ENCODE data around the gene SLC17A7. TPM values are rescaled to one million over a fixed set of nuclear protein-coding genes. Genes with fewer than 3 reads are reported as not detected.

The SLC17A7 gene
- total RNA-seq, 2 experiments from 2014 or later = not detected

DNA sequence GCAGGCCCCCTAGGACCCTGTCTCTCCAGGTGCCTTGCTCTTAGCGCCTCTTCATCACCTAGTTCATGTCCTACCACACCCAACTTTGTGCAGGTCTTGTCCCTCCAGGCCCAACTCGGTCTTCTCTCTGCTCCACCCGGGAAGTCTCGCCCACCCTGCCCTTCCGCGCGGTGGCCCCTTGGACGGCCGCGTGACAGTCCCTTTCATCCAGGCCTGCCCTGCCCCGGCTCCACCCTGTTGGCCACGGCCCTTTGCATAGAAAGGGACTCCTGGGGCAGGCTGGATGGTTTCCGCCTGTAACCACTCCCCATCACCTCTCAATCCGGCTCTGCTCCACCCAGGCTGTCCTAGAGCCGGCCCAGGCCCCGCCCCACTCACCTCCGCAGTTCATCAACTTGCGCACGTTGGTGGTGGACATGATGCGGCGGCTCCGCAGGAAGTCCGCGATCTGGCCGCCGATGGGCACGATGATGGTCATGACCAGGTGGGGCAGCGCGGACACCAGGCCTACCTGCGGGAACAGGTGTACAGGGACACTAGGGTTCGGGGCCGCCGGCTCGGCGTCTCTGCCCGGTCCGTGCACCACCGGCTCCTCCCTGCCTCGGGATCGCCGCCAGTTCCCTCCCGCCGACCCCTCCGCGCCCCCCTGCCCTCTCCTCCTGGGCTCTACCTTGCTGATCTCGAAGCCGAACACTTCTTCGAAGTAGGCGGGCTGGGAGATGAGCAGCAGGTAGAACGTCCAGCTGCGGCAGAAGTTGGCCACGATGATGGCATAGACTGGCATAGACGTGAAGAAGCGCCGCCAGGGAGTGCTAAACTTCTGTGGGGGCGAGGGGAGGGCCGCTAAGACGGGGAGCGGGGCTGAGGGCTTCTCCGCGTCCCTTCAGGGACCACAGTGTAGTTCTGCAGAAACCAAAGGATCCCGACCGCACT, 8.9 kb downstream of the SLC17A7 start:
- H3K9me3 ChIP-seq (ENCODE audit: control insufficient read depth in 1 of 2, insufficient read depth in 1 of 2, low read length in 2 of 2) = peaks cover 0 to 64% of the 10 kb centered on the region in 2 experiments
- Mint-ChIP-seq H3K27ac (no peak overlapping the region), H3K9me3 (no peaks in the 10 kb centered on the region), H3K27me3 (peaks cover 98% of the 10 kb centered on the region), H3K4me3 (no peak overlapping the region), H3K36me3 (ENCODE audit: low read depth) (no peaks in the 10 kb centered on the region), H3K4me1 (ENCODE audit: low read depth) (peaks cover 52% of the 10 kb centered on the region)
- no peak overlapping the region for H3K4me3 ChIP-seq (ENCODE audit: low read length)
- intact Hi-C loops (cut with DNase I, micrococcal nuclease) = no loop called here
- POLR2A ChIA-PET = no interaction called here
- TF ChIP-seq, protein P1, sequence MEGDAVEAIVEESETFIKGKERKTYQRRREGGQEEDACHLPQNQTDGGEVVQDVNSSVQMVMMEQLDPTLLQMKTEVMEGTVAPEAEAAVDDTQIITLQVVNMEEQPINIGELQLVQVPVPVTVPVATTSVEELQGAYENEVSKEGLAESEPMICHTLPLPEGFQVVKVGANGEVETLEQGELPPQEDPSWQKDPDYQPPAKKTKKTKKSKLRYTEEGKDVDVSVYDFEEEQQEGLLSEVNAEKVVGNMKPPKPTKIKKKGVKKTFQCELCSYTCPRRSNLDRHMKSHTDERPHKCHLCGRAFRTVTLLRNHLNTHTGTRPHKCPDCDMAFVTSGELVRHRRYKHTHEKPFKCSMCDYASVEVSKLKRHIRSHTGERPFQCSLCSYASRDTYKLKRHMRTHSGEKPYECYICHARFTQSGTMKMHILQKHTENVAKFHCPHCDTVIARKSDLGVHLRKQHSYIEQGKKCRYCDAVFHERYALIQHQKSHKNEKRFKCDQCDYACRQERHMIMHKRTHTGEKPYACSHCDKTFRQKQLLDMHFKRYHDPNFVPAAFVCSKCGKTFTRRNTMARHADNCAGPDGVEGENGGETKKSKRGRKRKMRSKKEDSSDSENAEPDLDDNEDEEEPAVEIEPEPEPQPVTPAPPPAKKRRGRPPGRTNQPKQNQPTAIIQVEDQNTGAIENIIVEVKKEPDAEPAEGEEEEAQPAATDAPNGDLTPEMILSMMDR (IDR thresholded peaks at IDR 0.05) = no peak
- H3K4me1 ChIP-seq (ENCODE audit: insufficient read depth, low read length) = peaks cover 56% of the 10 kb centered on the region
- DNase-seq (peak in 6 of 14 experiments; percentile 24 to 65 (median 48)), ATAC-seq (ENCODE audit: poor library complexity) (peak; percentile 58)
- H3K27ac ChIP-seq (ENCODE audit: low read depth in 1 of 2, low read length in 2 of 2) = no peak overlapping the region
- H3K36me3 ChIP-seq (ENCODE audit: insufficient read depth, low read length) = no peaks in the 10 kb centered on the region
- CTCF ChIA-PET = interaction anchor here (0.8 kb wide), 1 partner anchor 10 kb away, joined by 3 read pairs; no protein-coding TSS in a partner anchor
- H3K27me3 ChIP-seq (ENCODE audit: control insufficient read depth in 1 of 2, insufficient read depth in 2 of 2, low read length in 2 of 2) = peaks cover 92 to 96% of the 10 kb centered on the region in 2 experiments

DNA sequence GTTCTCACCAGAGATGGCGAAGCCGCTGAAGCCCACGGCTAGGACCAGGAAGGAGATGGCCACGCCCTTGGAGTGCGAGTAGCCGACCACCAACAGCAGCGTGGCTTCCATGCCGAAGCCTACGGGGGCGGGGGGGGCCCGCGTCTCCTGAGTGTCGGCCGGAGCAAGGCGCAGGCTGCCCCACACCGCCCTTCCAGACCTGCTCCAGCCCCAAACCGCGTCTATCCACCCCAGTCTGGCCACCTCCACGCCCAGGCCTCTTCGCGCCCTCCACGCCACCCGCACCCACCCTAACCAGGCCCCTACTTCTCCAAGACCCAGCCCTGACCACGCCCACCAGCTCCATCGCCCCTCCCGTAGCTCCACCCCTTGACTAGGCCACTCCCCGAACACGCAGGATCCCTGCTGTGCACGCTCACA, 10.0 kb downstream of the SLC17A7 start:
- H3K27me3 ChIP-seq (ENCODE audit: control insufficient read depth in 1 of 2, insufficient read depth in 2 of 2, low read length in 2 of 2) = peaks cover 94 to 96% of the 10 kb centered on the region in 2 experiments
- H3K4me3 ChIP-seq (ENCODE audit: low read length) = no peak overlapping the region
- Mint-ChIP-seq H3K27ac (no peak overlapping the region), H3K9me3 (no peaks in the 10 kb centered on the region), H3K27me3 (peaks cover 98% of the 10 kb centered on the region), H3K4me1 (ENCODE audit: low read depth) (peaks cover 61% of the 10 kb centered on the region), H3K36me3 (ENCODE audit: low read depth) (no peaks in the 10 kb centered on the region), H3K4me3 (no peak overlapping the region)
- H3K4me1 ChIP-seq (ENCODE audit: insufficient read depth, low read length) = peaks cover 55% of the 10 kb centered on the region
- ATAC-seq (ENCODE audit: poor library complexity) (no peak), DNase-seq (peak in 4 of 14 experiments; percentile 24 to 68 (median 44))
- POLR2A ChIA-PET = no interaction called here
- H3K36me3 ChIP-seq (ENCODE audit: insufficient read depth, low read length) = no peaks in the 10 kb centered on the region
- intact Hi-C loops (cut with DNase I, micrococcal nuclease) = no loop called here
- H3K27ac ChIP-seq (ENCODE audit: low read depth in 1 of 2, low read length in 2 of 2) = no peak overlapping the region
- TF ChIP-seq, protein P1 (IDR thresholded peaks at IDR 0.05) = no peak
- peaks cover 0 to 62% of the 10 kb centered on the region in 2 experiments for H3K9me3 ChIP-seq (ENCODE audit: control insufficient read depth in 1 of 2, insufficient read depth in 1 of 2, low read length in 2 of 2)
- CTCF ChIA-PET = interaction anchor here (0.8 to 1.2 kb wide), 2 partner anchors 11 to 40 kb away, joined by 3 read pairs; no protein-coding TSS in a partner anchor

DNA sequence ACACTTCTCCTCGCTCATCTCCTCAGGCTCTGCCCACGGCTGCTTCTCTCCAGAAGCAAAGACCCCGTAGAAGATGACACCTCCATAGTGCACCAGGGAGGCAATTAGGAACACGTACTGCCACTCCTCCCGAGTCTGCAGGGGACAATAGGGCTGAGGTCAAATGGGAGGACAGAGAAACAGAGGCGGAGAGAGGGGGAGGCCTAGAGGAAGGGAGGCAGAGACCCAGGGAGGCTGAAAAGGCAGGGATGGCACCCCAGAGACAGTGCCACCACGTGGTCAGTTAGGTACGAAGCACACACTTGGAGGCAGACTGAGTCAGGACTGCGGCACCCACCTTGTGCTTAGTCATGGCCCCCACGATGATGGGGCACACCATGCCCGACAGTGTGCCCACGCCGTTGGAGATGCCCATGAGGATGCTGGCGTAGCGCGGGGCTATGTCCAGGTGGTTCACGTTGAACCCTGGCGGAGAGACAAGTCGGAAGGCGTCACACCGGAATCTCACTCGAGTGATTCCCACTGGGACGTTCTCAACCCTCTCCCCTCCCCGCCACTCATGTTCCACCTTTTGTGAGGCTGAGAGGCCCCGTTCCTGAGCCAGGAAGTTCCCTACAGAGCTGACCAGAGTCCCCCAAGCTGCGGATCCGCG, 10.5 kb downstream of the SLC17A7 start:
- ATAC-seq (ENCODE audit: poor library complexity) = peak; percentile 31
- Histone ChIP-seq H3K4me3 (ENCODE audit: low read length) (no peak overlapping the region), H3K4me1 (ENCODE audit: insufficient read depth, low read length) (peaks cover 58% of the 10 kb centered on the region), H3K27me3 (ENCODE audit: control insufficient read depth in 1 of 2, insufficient read depth in 2 of 2, low read length in 2 of 2) (peaks cover 94 to 98% of the 10 kb centered on the region in 2 experiments), H3K27ac (ENCODE audit: low read depth in 1 of 2, low read length in 2 of 2) (no peak overlapping the region), H3K36me3 (ENCODE audit: insufficient read depth, low read length) (no peaks in the 10 kb centered on the region), H3K9me3 (ENCODE audit: control insufficient read depth in 1 of 2, insufficient read depth in 1 of 2, low read length in 2 of 2) (peaks cover 0 to 65% of the 10 kb centered on the region in 2 experiments)
- H3K4me3 Mint-ChIP-seq = no peak overlapping the region
- H3K27me3 Mint-ChIP-seq = peaks cover 98% of the 10 kb centered on the region
- peak in 3 of 14 experiments; percentile 38 to 63 (median 48) for DNase-seq
- CTCF ChIA-PET = interaction anchor here (1.2 to 1.5 kb wide), 2 partner anchors 40 kb away, joined by 3 to 5 read pairs; no protein-coding TSS in a partner anchor
- H3K36me3 Mint-ChIP-seq (ENCODE audit: low read depth) = no peaks in the 10 kb centered on the region
- TF ChIP-seq, protein P1 (IDR thresholded peaks at IDR 0.05) = peak; percentile 18
- intact Hi-C loops (cut with DNase I, micrococcal nuclease) = no loop called here
- H3K4me1 Mint-ChIP-seq (ENCODE audit: low read depth) = peaks cover 61% of the 10 kb centered on the region
- H3K27ac Mint-ChIP-seq = no peak overlapping the region
- no peaks in the 10 kb centered on the region for H3K9me3 Mint-ChIP-seq
- POLR2A ChIA-PET = no interaction called here
